Mononuclear cell (primary cell): ENCODE results near the gene NPIPB8. TPM values are rescaled to one million over a fixed set of nuclear protein-coding genes. Genes with fewer than 3 reads are reported as not detected.
"Not testable (repeated sequence)": the region's sequence is repeated elsewhere in the genome, so short reads cannot be mapped to it uniquely, and the experiment has no call there.

Source experiments
- H3K27me3 ChIP-seq: 2 replicates; pipeline ENCODE4 v1.6.0; 2011; ENCODE audit warnings: low read length, control low read depth; ENCODE audit not compliant: insufficient read depth
- H3K4me1 ChIP-seq: 2 replicates; pipeline ENCODE4 v1.5.1; 2011; ENCODE audit warnings: mild to moderate bottlenecking, low read length, control low read depth; ENCODE audit not compliant: insufficient read depth
- H3K4me3 ChIP-seq: 2 replicates; pipeline ENCODE4 v1.5.1; 2011; ENCODE audit warnings: mild to moderate bottlenecking, low read length, moderate library complexity
- H3K9me3 ChIP-seq: 2 replicates; pipeline ENCODE4 v1.5.1; 2011; ENCODE audit warnings: low read depth, mild to moderate bottlenecking, control low read depth, low read length
- total RNA-seq: library from RNA; depleted of rRNA; stranded (reverse); fragments of >200 nt; gene quantifications from one replicate; pipeline ENCODE4 v1.2.3, GENCODE V29; 2012

Gene NPIPB8
- total RNA-seq, 1 donor = 0.10 TPM

- not testable (repeated sequence) for H3K4me3 ChIP-seq, H3K4me1 ChIP-seq, H3K27me3 ChIP-seq, H3K9me3 ChIP-seq
Measured at GRCh38 chr16:28667480-28667879, 29.6 kb downstream of the NPIPB8 start.

GRCh38 chr16:28668199-28668598 lies 30.3 kb downstream of the NPIPB8 start:
- not testable (repeated sequence) for H3K4me3 ChIP-seq, H3K27me3 ChIP-seq, H3K4me1 ChIP-seq, H3K9me3 ChIP-seq

DNA sequence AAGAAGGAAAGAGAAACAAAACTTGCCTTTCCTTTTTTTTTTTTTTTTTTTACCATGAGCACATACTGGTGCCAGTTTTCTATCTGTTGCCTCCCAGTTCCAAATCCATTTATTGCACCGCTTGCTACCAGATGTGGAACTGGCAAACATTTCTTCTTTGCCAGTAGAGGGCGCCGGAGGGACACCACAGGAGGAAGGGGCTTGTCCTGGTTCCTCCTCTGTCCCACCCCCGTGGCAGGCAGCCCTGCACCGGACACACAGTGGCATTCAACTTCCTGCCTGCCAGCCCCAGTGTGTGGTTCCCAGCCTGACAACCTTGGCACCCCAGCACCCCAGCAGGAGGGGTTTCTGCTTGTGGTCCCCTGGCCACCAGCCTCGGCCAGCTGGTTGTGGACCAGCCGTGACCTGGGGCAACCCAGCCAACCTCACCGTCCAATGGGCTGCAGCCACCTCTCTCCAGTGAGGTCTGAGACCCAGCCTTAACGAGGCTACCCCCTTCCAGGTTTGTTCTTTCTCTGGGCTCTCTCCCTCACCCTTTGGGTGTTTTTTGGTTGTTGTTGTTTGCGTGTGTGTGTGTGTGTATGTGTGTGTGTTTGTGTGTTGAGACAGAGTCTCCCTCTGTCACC lies 50.6 kb downstream of the NPIPB8 start:
- not testable (repeated sequence) for H3K9me3 ChIP-seq

GRCh38 chr16:28689425-28689824 lies 51.6 kb downstream of the NPIPB8 start:
- H3K4me1 ChIP-seq, H3K27me3 ChIP-seq, H3K9me3 ChIP-seq, H3K4me3 ChIP-seq: not testable (repeated sequence)

More for the DNA sequence above, 50.6 kb downstream of the NPIPB8 start:
- H3K4me3 ChIP-seq, H3K27me3 ChIP-seq, H3K4me1 ChIP-seq: not testable (repeated sequence)

DNA sequence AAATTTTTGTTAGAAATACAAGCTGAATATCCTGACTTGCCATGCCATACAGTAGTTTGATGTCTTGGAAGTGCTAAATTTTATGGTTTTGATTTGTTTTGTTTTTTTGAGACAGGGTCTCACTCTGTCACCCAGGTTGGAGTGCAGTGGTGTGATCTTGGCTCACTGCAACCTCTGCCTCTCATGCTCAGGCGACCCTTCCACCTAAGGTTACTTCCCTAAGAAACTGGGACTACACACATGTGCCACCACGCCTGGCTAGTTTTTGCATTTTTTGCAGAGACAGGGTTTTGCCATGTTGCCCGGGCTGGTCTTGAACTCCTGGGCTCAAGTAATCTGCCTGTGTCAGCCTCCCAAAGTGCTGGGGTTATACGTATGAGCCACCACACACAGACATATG lies 53.9 kb downstream of the NPIPB8 start:
- not testable (repeated sequence) for H3K27me3 ChIP-seq, H3K9me3 ChIP-seq, H3K4me1 ChIP-seq, H3K4me3 ChIP-seq

DNA sequence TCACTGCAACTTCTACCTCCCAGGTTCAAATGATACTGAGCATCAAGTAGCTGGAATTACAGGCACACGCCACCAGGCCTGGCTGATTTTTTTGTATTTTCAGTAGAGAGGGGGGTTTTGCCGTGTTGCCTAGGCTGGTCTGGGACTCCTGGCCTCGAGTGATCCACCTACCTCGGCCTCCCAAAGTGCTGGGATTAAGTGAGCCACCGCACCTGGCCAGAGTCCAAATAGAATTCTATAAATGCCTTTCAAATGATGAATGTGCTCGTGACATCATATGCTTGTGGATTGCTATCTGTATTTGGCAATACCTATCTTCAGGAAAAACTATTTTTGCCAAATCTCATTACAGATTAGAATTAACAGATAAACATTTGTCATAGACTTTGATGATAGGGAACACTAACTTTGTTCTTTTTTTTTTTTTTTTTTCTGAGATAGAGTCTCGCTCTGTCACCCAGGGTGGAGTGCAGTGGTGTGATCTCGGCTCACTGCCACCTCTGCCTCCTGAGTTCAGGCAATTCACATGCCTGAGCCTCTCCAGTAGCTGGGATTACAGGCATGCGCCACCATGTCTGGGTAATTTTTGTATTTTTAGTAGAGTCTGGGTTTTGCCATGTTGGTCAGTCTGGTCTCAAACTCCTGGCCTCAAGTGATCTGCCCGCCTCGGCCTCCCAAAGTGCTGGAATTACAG lies 55.5 kb downstream of the NPIPB8 start:
- not testable (repeated sequence) for H3K4me1 ChIP-seq, H3K9me3 ChIP-seq, H3K27me3 ChIP-seq, H3K4me3 ChIP-seq

DNA sequence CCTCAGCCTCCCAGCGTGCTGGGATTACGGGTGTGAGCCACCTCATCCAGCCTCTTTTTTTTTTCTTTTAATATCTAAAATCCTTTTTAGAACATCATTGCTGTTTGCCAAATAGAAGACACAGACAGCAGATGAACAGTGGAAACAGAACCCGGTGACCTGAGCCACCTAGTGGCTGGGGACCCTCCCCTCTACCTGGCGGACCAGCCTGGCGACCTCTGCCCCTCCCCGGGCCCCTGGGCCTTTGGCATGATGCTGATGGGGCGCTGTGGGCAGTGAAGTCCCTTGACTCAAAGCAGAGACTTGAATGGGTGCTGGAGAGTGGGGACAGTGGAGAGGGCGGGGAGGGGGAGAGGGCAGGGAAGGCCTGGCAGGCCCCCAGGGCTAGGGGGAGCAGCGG lies 61.9 kb downstream of the NPIPB8 start:
- not testable (repeated sequence) for H3K27me3 ChIP-seq, H3K9me3 ChIP-seq, H3K4me1 ChIP-seq, H3K4me3 ChIP-seq

- H3K4me1 ChIP-seq, H3K27me3 ChIP-seq, H3K9me3 ChIP-seq, H3K4me3 ChIP-seq: not testable (repeated sequence)
Measured at GRCh38 chr16:28700349-28700748, 62.5 kb downstream of the NPIPB8 start.

DNA sequence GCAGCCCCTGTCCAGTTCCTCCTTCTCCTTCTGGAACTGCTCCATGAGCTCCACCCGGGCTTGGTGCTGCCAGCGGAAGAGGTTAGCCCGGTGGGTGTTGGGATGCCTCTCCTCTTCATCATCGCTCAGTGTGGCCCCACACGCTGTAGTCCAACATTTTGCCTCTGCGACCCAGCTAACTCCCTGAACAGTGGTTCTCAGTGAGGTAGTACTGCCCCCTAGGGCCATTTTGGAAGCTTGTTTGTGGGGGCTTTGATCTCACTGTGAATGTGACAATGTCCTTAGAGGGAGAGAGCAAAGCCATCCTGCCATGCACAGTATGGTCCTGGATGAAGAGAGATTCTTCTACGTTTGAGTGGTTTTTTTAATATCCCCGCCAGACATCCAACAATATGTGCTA lies 63.5 kb downstream of the NPIPB8 start:
- H3K27me3 ChIP-seq, H3K4me1 ChIP-seq, H3K9me3 ChIP-seq, H3K4me3 ChIP-seq: not testable (repeated sequence)

DNA sequence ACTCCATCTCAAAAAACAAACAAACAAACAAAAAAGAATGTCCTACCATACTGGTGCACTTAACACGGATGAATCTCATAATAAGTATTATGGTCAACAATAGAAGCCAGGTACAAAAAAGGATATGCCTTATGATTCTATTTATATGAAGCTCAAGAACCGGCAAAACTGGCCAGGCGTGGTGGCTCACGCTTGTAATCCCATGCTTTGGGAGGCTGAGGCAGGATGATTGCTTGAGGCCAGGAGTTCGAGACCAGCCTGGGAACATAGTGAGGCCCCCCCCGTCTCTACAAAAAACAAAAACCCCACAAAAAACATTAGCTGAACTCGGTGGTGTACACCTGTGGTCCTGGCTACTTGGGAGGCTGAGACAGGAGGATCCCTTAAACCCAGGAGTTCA lies 66.4 kb downstream of the NPIPB8 start:
- not testable (repeated sequence) for H3K4me3 ChIP-seq, H3K9me3 ChIP-seq, H3K4me1 ChIP-seq, H3K27me3 ChIP-seq

Other genes starting within 250 kb of the NPIPB8 start
- 57.1 TPM for gene EIF3CL, start 234.2 kb upstream of the NPIPB8 start, total RNA-seq
- not detected for gene NPIPB7, start 165.7 kb upstream of the NPIPB8 start, total RNA-seq
- 17.2 TPM for gene CLN3, start 146.0 kb upstream of the NPIPB8 start, total RNA-seq
- 3.6 TPM for gene APOBR, start 143.4 kb upstream of the NPIPB8 start, total RNA-seq
- gene IL27, start 131.2 kb upstream of the NPIPB8 start, total RNA-seq = not detected
- gene NUPR1, start 99.1 kb upstream of the NPIPB8 start, total RNA-seq = under 0.01 TPM
- 18.4 TPM for gene SGF29, start 84.1 kb upstream of the NPIPB8 start, total RNA-seq
- gene SULT1A2, start 41.0 kb upstream of the NPIPB8 start, total RNA-seq = 1.6 TPM
- gene SULT1A1, start 28.0 kb upstream of the NPIPB8 start, total RNA-seq = 53.4 TPM
- 50.6 TPM for gene EIF3C, start 73.4 kb downstream of the NPIPB8 start, total RNA-seq
- gene NPIPB9, start 113.7 kb downstream of the NPIPB8 start, total RNA-seq = 15.5 TPM
- 85.7 TPM for gene ATXN2L, start 184.9 kb downstream of the NPIPB8 start, total RNA-seq
- 62.5 TPM for gene TUFM, start 208.3 kb downstream of the NPIPB8 start, total RNA-seq
- gene SH2B1, start 225.8 kb downstream of the NPIPB8 start, total RNA-seq = 12.1 TPM
- 0.52 TPM for gene ATP2A1, start 240.4 kb downstream of the NPIPB8 start, total RNA-seq